Right hindlimb (tissue), 1 donor: ENCODE results near the gene SLC37A1.

Experiments used
- DNase-seq: peaks from one replicate; pipeline ENCODE4 v3.0.0-alpha.2; 2018

The SLC37A1 gene

GRCh38 chr21:42546433-42546832 lies 32.8 kb downstream of the SLC37A1 start:
- DNase-seq, result no peak

DNA sequence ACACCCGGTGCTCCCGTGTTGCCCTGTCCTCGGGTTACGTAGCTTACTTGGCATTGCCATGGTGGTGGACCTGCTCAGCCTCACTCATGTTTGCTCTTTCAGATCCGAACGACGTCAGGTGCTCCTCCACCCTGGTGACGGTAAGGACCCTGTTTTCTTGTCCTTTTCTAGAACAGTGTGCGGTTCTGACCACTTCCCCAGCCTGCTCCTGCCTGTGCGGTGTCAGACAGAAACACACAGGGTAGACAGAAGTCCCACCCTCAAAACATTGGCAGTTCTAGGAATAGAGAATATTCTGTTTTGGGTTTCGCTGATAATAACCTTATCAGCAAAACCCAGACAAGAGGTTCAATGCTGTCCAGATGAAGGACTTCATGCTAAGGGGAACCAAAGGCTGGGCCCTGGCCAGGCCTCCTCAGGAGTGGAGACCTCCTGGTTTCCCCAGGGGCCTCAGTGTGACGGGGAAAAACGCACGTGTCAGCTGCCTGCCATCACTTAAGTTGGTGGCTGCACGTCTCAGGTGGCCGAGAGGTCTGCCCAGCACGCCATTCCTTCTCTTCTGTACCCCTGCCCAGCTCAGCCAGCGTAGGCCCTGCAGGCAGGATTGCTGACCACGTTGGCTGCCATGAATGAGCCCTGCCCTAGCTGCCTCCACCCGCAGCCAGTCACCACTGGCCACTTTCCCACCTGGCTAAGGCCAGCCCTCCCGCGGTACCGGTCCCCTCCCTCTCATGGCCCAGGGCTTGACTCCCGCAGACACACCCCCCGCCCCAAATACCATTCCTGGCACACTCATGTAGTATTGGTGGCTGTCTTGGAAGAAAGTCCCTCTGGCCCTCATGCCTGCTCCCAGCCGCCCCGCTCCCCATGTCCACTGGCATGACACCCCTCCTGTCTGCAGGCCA lies 33.6 kb downstream of the SLC37A1 start:
- DNase-seq, result no peak

DNA sequence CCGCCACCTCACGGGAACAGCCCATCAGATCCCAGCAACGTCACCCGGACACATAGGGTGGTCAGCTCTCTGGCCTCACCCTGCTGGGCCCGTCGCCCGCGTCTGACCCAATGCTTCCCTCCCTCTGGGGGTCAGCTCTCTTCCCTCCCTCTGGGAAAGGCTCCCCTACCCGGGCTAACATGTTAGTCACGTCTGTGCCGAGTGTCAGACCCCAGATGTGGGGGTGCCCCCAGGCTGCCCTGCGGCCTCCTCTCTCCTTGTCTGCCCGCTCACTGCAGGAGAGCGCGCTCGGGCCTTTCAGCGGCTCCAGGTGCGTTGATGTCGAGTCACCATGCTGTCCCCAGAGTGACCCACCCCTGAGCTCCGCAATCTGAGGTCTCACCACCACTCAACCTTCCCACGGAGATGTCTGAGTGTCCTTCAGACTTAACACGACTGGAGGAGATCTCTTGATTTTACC lies 34.3 kb downstream of the SLC37A1 start:
- no peak for DNase-seq

GRCh38 chr21:42548687-42549406 lies 35.2 kb downstream of the SLC37A1 start:
- DNase-seq, result no peak

GRCh38 chr21:42550817-42551216 lies 37.2 kb downstream of the SLC37A1 start:
- no peak for DNase-seq

- peak; percentile 10 for DNase-seq
Measured at GRCh38 chr21:42552407-42553336, 39.0 kb downstream of the SLC37A1 start.

GRCh38 chr21:42553435-42553834 lies 39.8 kb downstream of the SLC37A1 start:
- DNase-seq, result no peak

GRCh38 chr21:42554251-42554961 lies 40.8 kb downstream of the SLC37A1 start:
- DNase-seq, result no peak

GRCh38 chr21:42555756-42556438 lies 42.2 kb downstream of the SLC37A1 start:
- DNase-seq, result no peak

DNA sequence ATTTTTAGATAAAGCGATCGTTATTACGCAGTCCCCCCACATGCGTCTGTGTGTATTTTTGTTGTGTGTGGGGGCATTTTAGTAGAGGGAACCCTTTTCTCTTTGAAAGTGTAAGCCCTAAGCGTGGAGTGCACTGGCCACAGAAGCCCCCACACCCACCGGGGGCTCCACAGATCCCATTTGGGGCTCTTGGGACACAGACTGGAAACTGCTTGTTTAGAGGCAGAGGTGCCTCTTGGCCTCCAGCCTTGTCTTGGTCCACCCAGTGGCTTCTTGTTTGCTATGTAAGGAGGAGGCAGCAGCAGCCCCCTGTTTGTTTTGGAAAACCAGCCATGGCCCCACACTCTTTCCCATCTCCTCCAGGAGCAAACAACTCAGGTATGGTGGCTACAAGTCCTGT lies 42.8 kb downstream of the SLC37A1 start:
- DNase-seq, result no peak

DNA sequence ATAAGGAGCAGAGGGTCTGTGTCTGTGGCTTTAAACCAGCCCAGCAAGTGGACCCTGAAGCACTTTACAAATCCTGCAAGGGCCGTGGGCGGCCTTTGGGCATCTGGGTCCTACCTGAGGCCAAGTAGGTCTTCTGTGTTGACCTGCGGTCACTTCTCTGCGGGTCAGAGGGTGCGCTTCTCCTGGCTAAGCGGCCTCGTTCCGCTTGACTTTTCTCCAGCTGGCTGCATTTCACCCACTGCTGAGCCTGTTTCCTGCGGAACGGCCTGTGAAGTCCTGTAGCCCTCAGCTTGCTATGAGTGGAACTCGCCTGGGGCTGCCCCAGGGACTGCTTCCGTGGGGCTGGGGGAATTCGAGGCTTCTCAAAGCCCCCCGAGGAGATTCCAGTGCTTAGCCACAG lies 43.3 kb downstream of the SLC37A1 start:
- no peak for DNase-seq

DNA sequence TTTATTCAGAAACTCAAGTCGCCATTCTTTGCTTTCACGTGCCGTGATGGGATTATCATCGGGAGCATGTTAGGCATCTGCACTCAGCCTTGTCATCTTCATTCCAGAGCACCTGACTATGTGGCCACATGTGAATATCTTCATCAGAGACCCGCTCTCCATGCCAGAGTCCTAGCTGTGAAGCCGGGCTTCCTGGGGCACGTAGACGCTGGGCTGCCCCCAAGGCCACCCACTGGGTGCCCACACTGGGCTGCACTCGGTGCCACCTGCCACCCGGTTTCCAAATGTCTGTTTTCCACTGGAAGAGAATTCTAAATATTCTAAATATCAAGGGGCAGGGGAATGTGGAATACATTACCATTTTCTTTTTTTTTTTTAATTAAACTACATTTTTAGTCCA lies 43.8 kb downstream of the SLC37A1 start:
- DNase-seq, result no peak

GRCh38 chr21:42558368-42558767 lies 44.7 kb downstream of the SLC37A1 start:
- DNase-seq, result no peak

- DNase-seq, result peak; percentile 13
Measured at GRCh38 chr21:42558846-42559245, 45.2 kb downstream of the SLC37A1 start.

GRCh38 chr21:42559326-42559725 lies 45.7 kb downstream of the SLC37A1 start:
- DNase-seq, result no peak

GRCh38 chr21:42560517-42561179 lies 47.0 kb downstream of the SLC37A1 start:
- peak; percentile 1 for DNase-seq

- peak; percentile 21 for DNase-seq
Measured at GRCh38 chr21:42561762-42562650, 48.4 kb downstream of the SLC37A1 start.

- peak; percentile 3 for DNase-seq
Measured at GRCh38 chr21:42562816-42563215, 49.2 kb downstream of the SLC37A1 start.

- peak; percentile 6 for DNase-seq
Measured at GRCh38 chr21:42563261-42563660, 49.6 kb downstream of the SLC37A1 start.

GRCh38 chr21:42563686-42564085 lies 50.0 kb downstream of the SLC37A1 start:
- DNase-seq, result no peak
